ENCODE measurements around the gene PRR36. TPM values are rescaled to one million over a fixed set of nuclear protein-coding genes. Genes with fewer than 3 reads are reported as not detected.
A peak's percentile ranks its signal among the peaks of the same experiment; 100 is the strongest.

PRR36 gene
- total RNA-seq, 4 donors from 2014 or later: 0.35 to 0.85 TPM; not detected in 2

GRCh38 chr19:7872306-7873204 is 1.6 kb downstream of the PRR36 start:
- TF ChIP-seq CTCF (IDR thresholded peaks at IDR 0.05): no peak
- TF ChIP-seq POLR2A (IDR thresholded peaks at IDR 0.05): no peak
- no peaks in the 10 kb centered on the region for H3K36me3 ChIP-seq
- no peaks in the 10 kb centered on the region for H3K9me3 ChIP-seq
- peaks cover 0 to 27% of the 10 kb centered on the region in 2 donors for H3K4me1 ChIP-seq
- H3K27me3 ChIP-seq: peaks cover 9 to 19% of the 10 kb centered on the region in 2 donors
- no peak for DNase-seq
- no peak overlapping the region for H3K27ac ChIP-seq
- intact Hi-C loops (cut with DNase I; ENCODE audit: low total_unique reads): no loop called here
- H3K4me3 ChIP-seq: no peak overlapping the region

GRCh38 chr19:7871437-7872305 is 2.5 kb downstream of the PRR36 start:
- TF ChIP-seq POLR2A (IDR thresholded peaks at IDR 0.05) (peak in 1 of 2 donors; percentile 14), CTCF (IDR thresholded peaks at IDR 0.05) (no peak)
- Histone ChIP-seq H3K4me1 (peaks cover 0 to 27% of the 10 kb centered on the region in 2 donors), H3K9me3 (no peaks in the 10 kb centered on the region), H3K27ac (no peak overlapping the region), H3K36me3 (no peaks in the 10 kb centered on the region), H3K4me3 (no peak overlapping the region), H3K27me3 (peaks cover 9 to 19% of the 10 kb centered on the region in 2 donors)
- peak; percentile 78 to 82 for DNase-seq
- intact Hi-C loops (cut with DNase I; ENCODE audit: low total_unique reads): no loop called here

GRCh38 chr19:7870571-7871436 is 3.4 kb downstream of the PRR36 start:
- Histone ChIP-seq H3K27ac (no peak overlapping the region), H3K36me3 (no peaks in the 10 kb centered on the region), H3K9me3 (no peaks in the 10 kb centered on the region), H3K27me3 (peaks cover 9 to 19% of the 10 kb centered on the region in 2 donors), H3K4me1 (peaks cover 0 to 27% of the 10 kb centered on the region in 2 donors), H3K4me3 (no peak overlapping the region)
- DNase-seq: peak; percentile 49 to 52
- TF ChIP-seq POLR2A (IDR thresholded peaks at IDR 0.05) (no peak), CTCF (IDR thresholded peaks at IDR 0.05) (no peak)
- intact Hi-C loops (cut with DNase I; ENCODE audit: low total_unique reads): no loop called here

GRCh38 chr19:7869910-7870511 is 4.2 kb downstream of the PRR36 start:
- intact Hi-C loops (cut with DNase I; ENCODE audit: low total_unique reads): no loop called here
- Histone ChIP-seq H3K4me3 (peak overlapping the region in 1 of 2 donors; percentile 44), H3K4me1 (peaks cover 0 to 27% of the 10 kb centered on the region in 2 donors), H3K27ac (peak overlapping the region in 1 of 2 donors; percentile 33), H3K27me3 (peaks cover 9 to 19% of the 10 kb centered on the region in 2 donors), H3K9me3 (no peaks in the 10 kb centered on the region), H3K36me3 (no peaks in the 10 kb centered on the region)
- no peak for TF ChIP-seq POLR2A (IDR thresholded peaks at IDR 0.05)
- DNase-seq: peak; percentile 46 to 55

Measured in uterus (tissue), 4 donors.